ENCODE data around the gene CRACDL.

Gene CRACDL

GRCh38 chr2:98935777-98936352, at the start of gene CRACDL:
Gene CRACDL (minus strand): TSS chr2:98936225. CDS start chr2:98846800, 89,425 bp downstream.
- H3K4me3 Mint-ChIP-seq, result peak within 1 kb of the TSS; percentile 69

GRCh38 chr2:98975611-98976010, 39.6 kb upstream of the CRACDL start:
- no peaks in the 10 kb centered on the region for H3K4me1 Mint-ChIP-seq (ENCODE audit: low read depth)
- no peak overlapping the region for H3K4me3 Mint-ChIP-seq
- no peak overlapping the region for H3K27ac Mint-ChIP-seq
- H3K27me3 Mint-ChIP-seq (ENCODE audit: low read depth), result peaks cover 8% of the 10 kb centered on the region
- H3K9me3 Mint-ChIP-seq, result peaks cover 34% of the 10 kb centered on the region
- DNase-seq (ENCODE audit: low spot score), result no peak
- H3K36me3 Mint-ChIP-seq (ENCODE audit: low read depth), result peaks cover 2% of the 10 kb centered on the region

More at GRCh38 chr2:98935777-98936352, at the start of gene CRACDL:
- no peak for DNase-seq (ENCODE audit: low spot score)
- Mint-ChIP-seq H3K36me3 (ENCODE audit: low read depth) (no peaks in the 10 kb centered on the region), H3K27me3 (ENCODE audit: low read depth) (peaks cover 75% of the 10 kb centered on the region), H3K4me1 (ENCODE audit: low read depth) (peaks cover 5% of the 10 kb centered on the region), H3K9me3 (no peaks in the 10 kb centered on the region), H3K27ac (no peak within 1 kb of the TSS)

GRCh38 chr2:98972582-98973167, 36.6 kb upstream of the CRACDL start:
- Mint-ChIP-seq H3K36me3 (ENCODE audit: low read depth) (peaks cover 2% of the 10 kb centered on the region), H3K4me3 (no peak overlapping the region), H3K9me3 (peaks cover 47% of the 10 kb centered on the region), H3K4me1 (ENCODE audit: low read depth) (no peaks in the 10 kb centered on the region), H3K27me3 (ENCODE audit: low read depth) (peaks cover 6% of the 10 kb centered on the region), H3K27ac (no peak overlapping the region)
- DNase-seq (ENCODE audit: low spot score), result no peak

GRCh38 chr2:98959810-98960507, 23.9 kb upstream of the CRACDL start:
- Mint-ChIP-seq H3K4me3 (no peak overlapping the region), H3K27ac (no peak overlapping the region), H3K9me3 (peaks cover 14% of the 10 kb centered on the region), H3K4me1 (ENCODE audit: low read depth) (no peaks in the 10 kb centered on the region), H3K36me3 (ENCODE audit: low read depth) (no peaks in the 10 kb centered on the region), H3K27me3 (ENCODE audit: low read depth) (peaks cover 8% of the 10 kb centered on the region)
- no peak for DNase-seq (ENCODE audit: low spot score)

- Mint-ChIP-seq H3K4me1 (ENCODE audit: low read depth) (no peaks in the 10 kb centered on the region), H3K4me3 (no peak overlapping the region), H3K9me3 (no peaks in the 10 kb centered on the region), H3K27me3 (ENCODE audit: low read depth) (peaks cover 25% of the 10 kb centered on the region), H3K27ac (no peak overlapping the region), H3K36me3 (ENCODE audit: low read depth) (no peaks in the 10 kb centered on the region)
- no peak for DNase-seq (ENCODE audit: low spot score)
Measured at GRCh38 chr2:98952966-98953365, 16.9 kb upstream of the CRACDL start.

GRCh38 chr2:98948956-98949739, 13.1 kb upstream of the CRACDL start:
- DNase-seq (ENCODE audit: low spot score), result no peak
- Mint-ChIP-seq H3K4me1 (ENCODE audit: low read depth) (no peaks in the 10 kb centered on the region), H3K27ac (no peak overlapping the region), H3K36me3 (ENCODE audit: low read depth) (no peaks in the 10 kb centered on the region), H3K4me3 (no peak overlapping the region), H3K27me3 (ENCODE audit: low read depth) (peaks cover 27% of the 10 kb centered on the region), H3K9me3 (no peaks in the 10 kb centered on the region)

- H3K36me3 Mint-ChIP-seq (ENCODE audit: low read depth), result no peaks in the 10 kb centered on the region
- H3K9me3 Mint-ChIP-seq, result no peaks in the 10 kb centered on the region
- no peaks in the 10 kb centered on the region for H3K4me1 Mint-ChIP-seq (ENCODE audit: low read depth)
- no peak overlapping the region for H3K4me3 Mint-ChIP-seq
- DNase-seq (ENCODE audit: low spot score), result no peak
- peaks cover 23% of the 10 kb centered on the region for H3K27me3 Mint-ChIP-seq (ENCODE audit: low read depth)
- no peak overlapping the region for H3K27ac Mint-ChIP-seq
Measured at GRCh38 chr2:98947554-98947953, 11.5 kb upstream of the CRACDL start.

GRCh38 chr2:98946855-98947254, 10.8 kb upstream of the CRACDL start:
- Mint-ChIP-seq H3K9me3 (no peaks in the 10 kb centered on the region), H3K36me3 (ENCODE audit: low read depth) (no peaks in the 10 kb centered on the region), H3K4me1 (ENCODE audit: low read depth) (no peaks in the 10 kb centered on the region), H3K27ac (no peak overlapping the region), H3K27me3 (ENCODE audit: low read depth) (peaks cover 18% of the 10 kb centered on the region), H3K4me3 (no peak overlapping the region)
- no peak for DNase-seq (ENCODE audit: low spot score)

GRCh38 chr2:98944775-98945174, 8.8 kb upstream of the CRACDL start:
- Mint-ChIP-seq H3K9me3 (no peaks in the 10 kb centered on the region), H3K36me3 (ENCODE audit: low read depth) (no peaks in the 10 kb centered on the region), H3K27me3 (ENCODE audit: low read depth) (peaks cover 21% of the 10 kb centered on the region), H3K4me1 (ENCODE audit: low read depth) (peaks cover 4% of the 10 kb centered on the region), H3K27ac (no peak overlapping the region), H3K4me3 (no peak overlapping the region)
- no peak for DNase-seq (ENCODE audit: low spot score)

GRCh38 chr2:98940102-98940501, 4.1 kb upstream of the CRACDL start:
- Mint-ChIP-seq H3K4me3 (no peak overlapping the region), H3K36me3 (ENCODE audit: low read depth) (no peaks in the 10 kb centered on the region), H3K4me1 (ENCODE audit: low read depth) (peaks cover 9% of the 10 kb centered on the region), H3K27me3 (ENCODE audit: low read depth) (peaks cover 47% of the 10 kb centered on the region), H3K9me3 (no peaks in the 10 kb centered on the region), H3K27ac (no peak overlapping the region)
- DNase-seq (ENCODE audit: low spot score), result no peak

- H3K36me3 Mint-ChIP-seq (ENCODE audit: low read depth), result no peaks in the 10 kb centered on the region
- peaks cover 9% of the 10 kb centered on the region for H3K4me1 Mint-ChIP-seq (ENCODE audit: low read depth)
- no peak for DNase-seq (ENCODE audit: low spot score)
- H3K4me3 Mint-ChIP-seq, result peak overlapping the region; percentile 53
- peaks cover 66% of the 10 kb centered on the region for H3K27me3 Mint-ChIP-seq (ENCODE audit: low read depth)
- H3K9me3 Mint-ChIP-seq, result no peaks in the 10 kb centered on the region
- no peak overlapping the region for H3K27ac Mint-ChIP-seq
Measured at GRCh38 chr2:98937906-98938305, 1.9 kb upstream of the CRACDL start.

- Mint-ChIP-seq H3K4me1 (ENCODE audit: low read depth) (peaks cover 9% of the 10 kb centered on the region), H3K36me3 (ENCODE audit: low read depth) (no peaks in the 10 kb centered on the region), H3K9me3 (no peaks in the 10 kb centered on the region), H3K27me3 (ENCODE audit: low read depth) (peaks cover 73% of the 10 kb centered on the region), H3K4me3 (peak overlapping the region; percentile 69), H3K27ac (no peak overlapping the region)
- DNase-seq (ENCODE audit: low spot score), result peak; percentile 20
Measured at GRCh38 chr2:98936353-98937351, 627 bp upstream of the CRACDL start.

- Mint-ChIP-seq H3K27ac (no peak overlapping the region), H3K27me3 (ENCODE audit: low read depth) (peaks cover 74% of the 10 kb centered on the region), H3K36me3 (ENCODE audit: low read depth) (no peaks in the 10 kb centered on the region), H3K4me1 (ENCODE audit: low read depth) (peaks cover 5% of the 10 kb centered on the region), H3K9me3 (no peaks in the 10 kb centered on the region), H3K4me3 (peak overlapping the region; percentile 57)
- no peak for DNase-seq (ENCODE audit: low spot score)
Measured at GRCh38 chr2:98935111-98935770, 784 bp downstream of the CRACDL start.
